Measurements from ENCODE around the gene MDM2.

DNA sequence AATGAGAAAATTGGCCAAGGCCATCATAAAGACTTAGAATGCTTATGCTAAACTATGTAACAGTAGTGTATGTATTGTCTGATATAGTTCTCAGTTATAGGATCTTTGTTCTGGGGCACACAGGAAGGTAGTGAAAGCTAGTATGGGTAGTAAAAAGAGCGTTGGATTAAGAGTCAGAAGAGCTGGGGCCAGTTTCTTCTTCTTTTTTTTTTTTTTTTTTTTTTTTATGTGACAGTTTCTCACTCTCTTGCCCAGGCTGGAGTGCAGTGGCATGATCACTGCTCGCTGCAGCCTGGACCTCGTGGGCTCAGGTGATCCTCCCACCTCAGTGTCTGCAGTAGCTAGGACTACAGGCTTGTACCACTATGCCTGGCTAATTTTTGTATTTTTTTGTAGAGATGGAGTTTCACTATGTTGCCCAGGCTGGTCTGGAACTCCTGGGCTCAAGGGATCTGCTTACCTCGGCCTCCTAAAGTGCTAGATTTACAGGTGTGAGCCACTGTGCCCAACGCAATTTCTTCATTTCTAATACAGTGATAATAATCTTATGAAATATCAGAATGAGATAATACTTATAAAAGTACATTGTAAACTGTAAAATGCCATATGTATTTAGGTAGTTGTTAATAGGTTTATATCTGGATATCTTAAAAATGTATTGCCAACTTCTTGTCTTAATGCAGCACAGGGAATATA lies 7.4 kb downstream of the MDM2 start:
- TF ChIP-seq, protein P1, sequence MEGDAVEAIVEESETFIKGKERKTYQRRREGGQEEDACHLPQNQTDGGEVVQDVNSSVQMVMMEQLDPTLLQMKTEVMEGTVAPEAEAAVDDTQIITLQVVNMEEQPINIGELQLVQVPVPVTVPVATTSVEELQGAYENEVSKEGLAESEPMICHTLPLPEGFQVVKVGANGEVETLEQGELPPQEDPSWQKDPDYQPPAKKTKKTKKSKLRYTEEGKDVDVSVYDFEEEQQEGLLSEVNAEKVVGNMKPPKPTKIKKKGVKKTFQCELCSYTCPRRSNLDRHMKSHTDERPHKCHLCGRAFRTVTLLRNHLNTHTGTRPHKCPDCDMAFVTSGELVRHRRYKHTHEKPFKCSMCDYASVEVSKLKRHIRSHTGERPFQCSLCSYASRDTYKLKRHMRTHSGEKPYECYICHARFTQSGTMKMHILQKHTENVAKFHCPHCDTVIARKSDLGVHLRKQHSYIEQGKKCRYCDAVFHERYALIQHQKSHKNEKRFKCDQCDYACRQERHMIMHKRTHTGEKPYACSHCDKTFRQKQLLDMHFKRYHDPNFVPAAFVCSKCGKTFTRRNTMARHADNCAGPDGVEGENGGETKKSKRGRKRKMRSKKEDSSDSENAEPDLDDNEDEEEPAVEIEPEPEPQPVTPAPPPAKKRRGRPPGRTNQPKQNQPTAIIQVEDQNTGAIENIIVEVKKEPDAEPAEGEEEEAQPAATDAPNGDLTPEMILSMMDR (conservative IDR thresholded peaks at IDR 0.05 in 1 of 2, IDR thresholded peaks at IDR 0.05 in 1 of 2; ENCODE audit: low read depth in 1 of 2, low read length in 2 of 2): no peak
- TF ChIP-seq EZH2 (IDR thresholded peaks at IDR 0.05; ENCODE audit: low read length, missing control alignments): no peak
